ENCODE data around the gene HDAC7. TPM values are rescaled to one million over a fixed set of nuclear protein-coding genes. Genes with fewer than 3 reads are reported as not detected.
"Not testable (repeated sequence)": the region's sequence is repeated elsewhere in the genome, so short reads cannot be mapped to it uniquely, and the experiment has no call there.

HDAC7 gene
- total RNA-seq, 1 experiment from 2014 or later: 31.5 TPM

- H3K9me3 ChIP-seq: no peaks in the 10 kb centered on the region
- no peaks in the 10 kb centered on the region for H3K27me3 ChIP-seq
- peak; percentile 89 for DNase-seq
- peaks cover 21% of the 10 kb centered on the region for H3K36me3 ChIP-seq
- H3K4me3 ChIP-seq: peak overlapping the region; percentile 75
These were observed 1.6 kb upstream of the HDAC7 start for GRCh38 chr12:47821346-47821706.

- H3K27me3 ChIP-seq: no peaks in the 10 kb centered on the region
- H3K9me3 ChIP-seq: no peaks in the 10 kb centered on the region
- DNase-seq: peak; percentile 95
- H3K4me3 ChIP-seq: peak overlapping the region; percentile 75
- H3K36me3 ChIP-seq: peaks cover 21% of the 10 kb centered on the region
These were observed 1.1 kb upstream of the HDAC7 start for GRCh38 chr12:47820631-47821345.

GRCh38 chr12:47819138-47819895 lies 386 bp downstream of the HDAC7 start:
- peak overlapping the region; percentile 75 for H3K4me3 ChIP-seq
- peaks cover 32% of the 10 kb centered on the region for H3K36me3 ChIP-seq
- peak; percentile 73 for DNase-seq
- H3K9me3 ChIP-seq: no peaks in the 10 kb centered on the region
- no peaks in the 10 kb centered on the region for H3K27me3 ChIP-seq

- peak overlapping the region; percentile 75 for H3K4me3 ChIP-seq
- peak; percentile 40 for DNase-seq
- H3K36me3 ChIP-seq: peaks cover 38% of the 10 kb centered on the region
- no peaks in the 10 kb centered on the region for H3K27me3 ChIP-seq
- H3K9me3 ChIP-seq: no peaks in the 10 kb centered on the region
These were observed 1.1 kb downstream of the HDAC7 start for GRCh38 chr12:47818467-47819137.

GRCh38 chr12:47818007-47818376 lies 1.7 kb downstream of the HDAC7 start:
- Histone ChIP-seq H3K9me3 (no peaks in the 10 kb centered on the region), H3K36me3 (peaks cover 38% of the 10 kb centered on the region), H3K27me3 (no peaks in the 10 kb centered on the region), H3K4me3 (peak overlapping the region; percentile 75)
- DNase-seq: no peak

GRCh38 chr12:47817272-47818006 lies 2.3 kb downstream of the HDAC7 start:
- DNase-seq: no peak
- H3K27me3 ChIP-seq: no peaks in the 10 kb centered on the region
- H3K4me3 ChIP-seq: peak overlapping the region; percentile 7
- H3K9me3 ChIP-seq: no peaks in the 10 kb centered on the region
- peaks cover 40% of the 10 kb centered on the region for H3K36me3 ChIP-seq

- H3K4me3 ChIP-seq: no peak overlapping the region
- no peak for DNase-seq
- H3K27me3 ChIP-seq: no peaks in the 10 kb centered on the region
These were observed 3.1 kb downstream of the HDAC7 start for GRCh38 chr12:47816403-47817271.

GRCh38 chr12:47815447-47815846 lies 4.3 kb downstream of the HDAC7 start:
- DNase-seq, H3K27me3 ChIP-seq, H3K9me3 ChIP-seq, H3K4me3 ChIP-seq: not testable (repeated sequence)
- H3K36me3 ChIP-seq: peaks cover 53% of the 10 kb centered on the region

More at GRCh38 chr12:47816403-47817271, 3.1 kb downstream of the HDAC7 start:
- peaks cover 45% of the 10 kb centered on the region for H3K36me3 ChIP-seq
- H3K9me3 ChIP-seq: no peaks in the 10 kb centered on the region

- DNase-seq: no peak
- Histone ChIP-seq H3K9me3 (no peaks in the 10 kb centered on the region), H3K36me3 (peaks cover 53% of the 10 kb centered on the region), H3K27me3 (no peaks in the 10 kb centered on the region), H3K4me3 (no peak overlapping the region)
These were observed 5.0 kb downstream of the HDAC7 start for GRCh38 chr12:47814539-47815170.

GRCh38 chr12:47813511-47814196 lies 6.0 kb downstream of the HDAC7 start:
- Histone ChIP-seq H3K36me3 (peaks cover 48% of the 10 kb centered on the region), H3K27me3 (no peaks in the 10 kb centered on the region), H3K4me3 (peak overlapping the region; percentile 18; the same call in 1 of the 2 replicates), H3K9me3 (no peaks in the 10 kb centered on the region)
- no peak for DNase-seq

- H3K27me3 ChIP-seq: no peaks in the 10 kb centered on the region
- no peaks in the 10 kb centered on the region for H3K9me3 ChIP-seq
- peak; percentile 86 for DNase-seq
- H3K4me3 ChIP-seq: peak overlapping the region; percentile 18
- H3K36me3 ChIP-seq: peaks cover 43% of the 10 kb centered on the region
These were observed 6.7 kb downstream of the HDAC7 start for GRCh38 chr12:47812797-47813510.

GRCh38 chr12:47811581-47812484 lies 7.9 kb downstream of the HDAC7 start:
- Histone ChIP-seq H3K27me3 (no peaks in the 10 kb centered on the region), H3K9me3 (no peaks in the 10 kb centered on the region), H3K36me3 (peaks cover 34% of the 10 kb centered on the region), H3K4me3 (no peak overlapping the region)
- DNase-seq: peak; percentile 58

GRCh38 chr12:47811072-47811396 lies 8.7 kb downstream of the HDAC7 start:
- no peak overlapping the region for H3K4me3 ChIP-seq
- no peak for DNase-seq
- H3K9me3 ChIP-seq: no peaks in the 10 kb centered on the region
- H3K27me3 ChIP-seq: no peaks in the 10 kb centered on the region
- peaks cover 34% of the 10 kb centered on the region for H3K36me3 ChIP-seq

- H3K36me3 ChIP-seq: peaks cover 32% of the 10 kb centered on the region
- not testable (repeated sequence) for H3K4me3 ChIP-seq, H3K27me3 ChIP-seq, DNase-seq, H3K9me3 ChIP-seq
These were observed 10.2 kb downstream of the HDAC7 start for GRCh38 chr12:47809518-47809917.

Measured in MG63 (cell line).